PC-3 (cell line): Measurements from ENCODE around the gene SYS1.

Experiments used
- EZH2 ChIP-seq: fragments of 300-600 bp; sonication (generic); IDR thresholded peaks from one replicate; pipeline ENCODE4 v1.6.1; 2017; ENCODE audit warnings: antibody characterized with exemption, mild to moderate bottlenecking, low read length; ENCODE audit not compliant: unreplicated experiment
- TF ChIP-seq, protein P1 (sequence below): fragments of 300-600 bp; sonication (generic); conservative IDR thresholded peaks from 2 replicates; pipeline ENCODE4 v1.5.1; 2017; ENCODE audit warnings: antibody characterized with exemption, low read depth, mild to moderate bottlenecking, low read length

- TF ChIP-seq, protein P1, sequence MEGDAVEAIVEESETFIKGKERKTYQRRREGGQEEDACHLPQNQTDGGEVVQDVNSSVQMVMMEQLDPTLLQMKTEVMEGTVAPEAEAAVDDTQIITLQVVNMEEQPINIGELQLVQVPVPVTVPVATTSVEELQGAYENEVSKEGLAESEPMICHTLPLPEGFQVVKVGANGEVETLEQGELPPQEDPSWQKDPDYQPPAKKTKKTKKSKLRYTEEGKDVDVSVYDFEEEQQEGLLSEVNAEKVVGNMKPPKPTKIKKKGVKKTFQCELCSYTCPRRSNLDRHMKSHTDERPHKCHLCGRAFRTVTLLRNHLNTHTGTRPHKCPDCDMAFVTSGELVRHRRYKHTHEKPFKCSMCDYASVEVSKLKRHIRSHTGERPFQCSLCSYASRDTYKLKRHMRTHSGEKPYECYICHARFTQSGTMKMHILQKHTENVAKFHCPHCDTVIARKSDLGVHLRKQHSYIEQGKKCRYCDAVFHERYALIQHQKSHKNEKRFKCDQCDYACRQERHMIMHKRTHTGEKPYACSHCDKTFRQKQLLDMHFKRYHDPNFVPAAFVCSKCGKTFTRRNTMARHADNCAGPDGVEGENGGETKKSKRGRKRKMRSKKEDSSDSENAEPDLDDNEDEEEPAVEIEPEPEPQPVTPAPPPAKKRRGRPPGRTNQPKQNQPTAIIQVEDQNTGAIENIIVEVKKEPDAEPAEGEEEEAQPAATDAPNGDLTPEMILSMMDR: no peak
- no peak for TF ChIP-seq EZH2
Measured at GRCh38 chr20:45337367-45338120, 25.4 kb upstream of the SYS1 start.
